Testis (tissue), 3 donors: ENCODE results near the gene PET100. TPM values are rescaled to one million over a fixed set of nuclear protein-coding genes. Genes with fewer than 3 reads are reported as not detected.
A peak's percentile ranks its signal among the peaks of the same experiment; 100 is the strongest.

Experiments
- DNase-seq: peaks from one replicate; pipeline ENCODE4 v3.0.0-alpha.2; 2019
- H3K27ac ChIP-seq, 2 donors: fragments of 200-600 bp; sonication (generic); one replicate each; pipeline ENCODE4 v1.5.1; 2019
- H3K27me3 ChIP-seq: fragments of 200-600 bp; sonication (generic); one replicate; pipeline ENCODE4 v1.5.1; 2019
- H3K36me3 ChIP-seq: fragments of 200-600 bp; sonication (generic); one replicate; pipeline ENCODE4 v1.5.1; 2017; ENCODE audit warnings: low read depth; ENCODE audit errors: missing control alignments
- H3K4me1 ChIP-seq: fragments of 200-600 bp; sonication (generic); one replicate; pipeline ENCODE4 v1.5.1; 2019
- H3K4me3 ChIP-seq, 2 donors: fragments of 200-600 bp; sonication (generic); one replicate each; pipeline ENCODE4 v1.5.1; 2017 to 2019
- H3K9me3 ChIP-seq: fragments of 200-600 bp; sonication (generic); one replicate; pipeline ENCODE4 v1.5.1; 2017
- CTCF ChIP-seq, 3 experiments: fragments of 450-650 bp in 2 of 3; fragments of 200-600 bp in 1 of 3; sonication (generic) in 1 of 3; IDR thresholded peaks; one replicate each; pipeline ENCODE4 v1.5.1; 2016 to 2019; ENCODE audit warnings: antibody characterized with exemption in 3 of 3, mild to moderate bottlenecking in 2 of 3, moderate library complexity in 1 of 3
- POLR2A ChIP-seq: fragments of 450-650 bp; IDR thresholded peaks from one replicate; pipeline ENCODE4 v1.6.1; 2017; ENCODE audit warnings: antibody characterized with exemption, mild to moderate bottlenecking, moderate library complexity
- WGBS, 2 donors: methylation state at CpG; one replicate each; pipeline ENCODE4 v1.1.5; 2018; 5-methylcytosine and 5-hydroxymethylcytosine counted together
- intact Hi-C: fragments of 100-400 bp; cut with DNase I; formaldehyde crosslinking; loops from one replicate; pipeline ENCODE4 v1.15.1; 2023; ENCODE audit warnings: low total_unique reads
- microRNA-seq, 2 donors: library from miRNA; unstranded; fragments of <30 nt; microRNA quantifications; one replicate each; pipeline ENCODE4, GENCODE V29; 2016; ENCODE audit warnings: borderline number of aligned reads in 2 of 2, borderline replicate concordance in 1 of 2
- polyA plus RNA-seq: library from polyadenylated mRNA; stranded (reverse); fragments of 350-450 nt; fragmentation: Illumina TruSeq; extraction: RNeasy Lipid Tissue Mini Kit (QIAGEN cat#74804); gene quantifications from one replicate; pipeline ENCODE4 v1.2.3, GENCODE V29; 2014; ENCODE audit warnings: low read depth, low replicate concordance; ENCODE audit not compliant: insufficient read depth
- small RNA-seq, 2 donors: library from RNA; depleted of rRNA; stranded (forward); fragments of <200 nt; gene quantifications; one replicate each; pipeline ENCODE3, GENCODE V24; 2016
- total RNA-seq, 2 donors: library from RNA; depleted of rRNA; stranded (reverse); fragments of >200 nt; gene quantifications; one replicate each; pipeline ENCODE4 v1.2.3, GENCODE V29; 2016

Gene PET100
- total and polyA plus RNA-seq, 3 donors from 2014 or later = 25.3 to 64.0 (median 26.9) TPM

GRCh38 chr19:7678971-7679751, 49.6 kb downstream of the PET100 start:
- H3K4me1 ChIP-seq = peaks cover 11% of the 10 kb centered on the region
- H3K27ac ChIP-seq = no peak overlapping the region
- TF ChIP-seq POLR2A (no peak), CTCF (IDR thresholded peaks at IDR 0.05) (no peak)
- DNase-seq = peak; percentile 33
- H3K4me3 ChIP-seq = no peak overlapping the region
- no peaks in the 10 kb centered on the region for H3K9me3 ChIP-seq
- no peaks in the 10 kb centered on the region for H3K36me3 ChIP-seq
- 47% methylated on average over 24 to 30 of the region's 30 CpGs for WGBS, 2 donors
- H3K27me3 ChIP-seq = no peaks in the 10 kb centered on the region
- intact Hi-C loops = loop anchor here (10.0 kb wide), 1 partner anchor 114 kb away; no protein-coding TSS in a partner anchor

- intact Hi-C loops = loop anchor here (10.0 kb wide), 1 partner anchor 115 kb away; no protein-coding TSS in a partner anchor
- Histone ChIP-seq H3K4me1 (peaks cover 11% of the 10 kb centered on the region), H3K9me3 (no peaks in the 10 kb centered on the region), H3K27me3 (no peaks in the 10 kb centered on the region), H3K27ac (no peak overlapping the region), H3K4me3 (peak overlapping the region; percentile 98 to 100), H3K36me3 (no peaks in the 10 kb centered on the region)
- no peak for DNase-seq
- 34 to 39% methylated on average over 22 of the region's 22 CpGs for WGBS, 2 donors
- no peak for TF ChIP-seq CTCF (IDR thresholded peaks at IDR 0.05)
- TF ChIP-seq POLR2A = no peak
Observed at GRCh38 chr19:7679771-7680605, 50.4 kb downstream of the PET100 start.

- no peak for TF ChIP-seq POLR2A
- TF ChIP-seq CTCF (IDR thresholded peaks at IDR 0.05) = peak; percentile 95 to 99 (median 97)
- Histone ChIP-seq H3K9me3 (no peaks in the 10 kb centered on the region), H3K27ac (peak within 1 kb of the TSS; percentile 86 to 88), H3K36me3 (no peaks in the 10 kb centered on the region), H3K4me1 (peaks cover 11% of the 10 kb centered on the region), H3K27me3 (no peaks in the 10 kb centered on the region), H3K4me3 (peak within 1 kb of the TSS; percentile 98 to 100)
- 0% methylated on average over 31 to 58 of the region's 79 CpGs for WGBS, 2 donors
- peak; percentile 90 for DNase-seq
- intact Hi-C loops = no loop called here
Observed at GRCh38 chr19:7680606-7681339, 51.2 kb downstream of the PET100 start, which contains the start of gene TRAPPC5. Gene TRAPPC5 (plus strand): TSS chr19:7680833. CDS start chr19:7682254, 1,421 bp downstream.

Small RNAs within 50 kb of the gene (microRNA-seq; reads per million reads assigned to microRNA genes)
- 0 reads per million in 2 donors for gene MIR6792

Small RNAs within 50 kb of the gene (small RNA-seq; reads per million reads assigned to genes)
- 0 reads per million in 2 donors for gene MIR6792

Other genes with a start within 250 kb of the PET100 start
- 10 to 100 TPM; 12.3 to 20.9 TPM for gene PEX11G, start 140.8 kb upstream of the PET100 start, total RNA-seq
- gene PEX11G, start 140.8 kb upstream of the PET100 start, polyA plus RNA-seq = 26.0 TPM
- 10 to 100 TPM; 28.7 to 35.9 TPM for gene ZNF358, start 113.7 kb upstream of the PET100 start, total RNA-seq
- gene ZNF358, start 113.7 kb upstream of the PET100 start, polyA plus RNA-seq = 21.0 TPM
- 10 to 100 TPM; 17.7 to 26.9 TPM for gene MCOLN1, start 107.2 kb upstream of the PET100 start, total RNA-seq
- 15.2 TPM for gene MCOLN1, start 107.2 kb upstream of the PET100 start, polyA plus RNA-seq
- 100 to 1,000 TPM; 109 to 143 TPM for gene PNPLA6, start 94.1 kb upstream of the PET100 start, total RNA-seq
- gene PNPLA6, start 94.1 kb upstream of the PET100 start, polyA plus RNA-seq = 153 TPM
- 100 to 1,000 TPM in 1 of 2 donors, 10 to 100 TPM in 1; 64.7 to 104 TPM for gene CAMSAP3, start 33.9 kb upstream of the PET100 start, total RNA-seq
- 32.4 TPM for gene CAMSAP3, start 33.9 kb upstream of the PET100 start, polyA plus RNA-seq
- 100 to 1,000 TPM in 1 of 2 donors, 10 to 100 TPM in 1; 97.2 to 128 TPM for gene XAB2, start 248 bp upstream of the PET100 start, total RNA-seq
- gene XAB2, start 248 bp upstream of the PET100 start, polyA plus RNA-seq = 90.3 TPM
- 100 to 1,000 TPM in 1 of 2 donors, 10 to 100 TPM in 1; 38.2 to 130 TPM for gene PCP2, start 3.9 kb downstream of the PET100 start, total RNA-seq
- 164 TPM for gene PCP2, start 3.9 kb downstream of the PET100 start, polyA plus RNA-seq
- 100 to 1,000 TPM; 155 to 156 TPM for gene STXBP2, start 7.3 kb downstream of the PET100 start, total RNA-seq
- gene STXBP2, start 7.3 kb downstream of the PET100 start, polyA plus RNA-seq = 135 TPM
- not detected for gene RETN, start 39.3 kb downstream of the PET100 start, total RNA-seq
- 1.9 TPM for gene RETN, start 39.3 kb downstream of the PET100 start, polyA plus RNA-seq
- not detected for gene MCEMP1, start 47.3 kb downstream of the PET100 start, total RNA-seq
- not detected for gene MCEMP1, start 47.3 kb downstream of the PET100 start, polyA plus RNA-seq
- gene TRAPPC5, start 51.0 kb downstream of the PET100 start, total RNA-seq = 100 to 1,000 TPM; 194 to 226 TPM
- gene TRAPPC5, start 51.0 kb downstream of the PET100 start, polyA plus RNA-seq = 214 TPM
- gene FCER2, start 72.3 kb downstream of the PET100 start, total RNA-seq = under 1 TPM; 0.79 to 0.87 TPM
- gene FCER2, start 72.3 kb downstream of the PET100 start, polyA plus RNA-seq = 1.1 TPM
- gene CLEC4G, start 102.3 kb downstream of the PET100 start, total RNA-seq = 1 to 10 TPM in 1 of 2 donors, not detected in 1; 1.2 TPM
- 0.71 TPM for gene CLEC4G, start 102.3 kb downstream of the PET100 start, polyA plus RNA-seq
- gene CD209, start 117.7 kb downstream of the PET100 start, total RNA-seq = under 1 TPM; 0.55 to 0.74 TPM
- 5.0 TPM for gene CD209, start 117.7 kb downstream of the PET100 start, polyA plus RNA-seq
- 10 to 100 TPM in 1 of 2 donors, 1 to 10 TPM in 1; 9.4 to 14.9 TPM for gene CLEC4M, start 133.4 kb downstream of the PET100 start, total RNA-seq
- 14.5 TPM for gene CLEC4M, start 133.4 kb downstream of the PET100 start, polyA plus RNA-seq
- 10 to 100 TPM; 45.8 to 68.9 TPM for gene EVI5L, start 200.4 kb downstream of the PET100 start, total RNA-seq
- gene EVI5L, start 200.4 kb downstream of the PET100 start, polyA plus RNA-seq = 69.3 TPM
- gene PRR36, start 244.6 kb downstream of the PET100 start, total RNA-seq = 1 to 10 TPM; 2.9 to 3.3 TPM
- 0.50 TPM for gene PRR36, start 244.6 kb downstream of the PET100 start, polyA plus RNA-seq